Measurements from ENCODE around the gene ATRNL1. TPM values are rescaled to one million over a fixed set of nuclear protein-coding genes. Genes with fewer than 3 reads are reported as not detected.
"Not testable (repeated sequence)": the region's sequence is repeated elsewhere in the genome, so short reads cannot be mapped to it uniquely, and the experiment has no call there.

Gene ATRNL1
- total RNA-seq, 2 experiments from 2014 or later = 0.17 to 0.19 TPM

DNA sequence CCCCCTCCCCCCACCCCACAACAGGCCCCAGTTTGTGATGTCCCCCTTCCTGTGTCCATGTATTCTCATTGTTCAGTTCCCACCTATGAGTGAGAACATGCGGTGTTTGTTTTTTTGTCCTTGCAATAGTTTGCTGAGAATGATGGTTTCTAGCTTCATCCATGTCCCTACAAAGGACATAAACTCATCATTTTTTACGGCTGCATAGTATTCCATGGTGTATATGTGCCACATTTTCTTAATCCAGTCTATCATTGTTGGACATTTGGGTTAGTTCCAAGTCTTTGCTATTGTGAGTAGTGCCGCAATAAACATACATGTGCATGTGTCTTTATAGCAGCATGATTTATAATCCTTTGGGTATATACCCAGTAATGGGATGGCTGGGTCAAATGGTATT is 312.7 kb downstream of the ATRNL1 start:
- POLR2A ChIA-PET, CTCF ChIA-PET: not testable (repeated sequence)

DNA sequence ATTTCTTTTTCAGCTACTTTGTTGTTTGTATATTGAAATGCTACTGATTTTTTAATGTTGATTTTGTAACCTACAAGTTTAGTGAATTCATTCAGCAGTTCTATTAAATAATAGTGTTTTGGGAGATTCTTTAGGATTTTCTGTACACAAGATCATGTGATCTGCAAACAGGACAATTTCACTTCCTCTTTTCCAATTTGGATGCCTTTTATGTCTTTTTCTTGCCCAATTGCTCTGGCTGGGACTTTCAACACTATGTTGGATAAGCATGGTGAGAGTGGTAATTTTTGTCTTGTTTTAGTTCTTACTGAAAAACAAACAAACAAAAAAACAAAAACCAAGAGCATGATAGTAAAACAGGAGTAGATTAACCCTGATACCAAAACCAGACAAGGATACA is 316.2 kb downstream of the ATRNL1 start:
- ChIA-PET POLR2A (no interaction called here), CTCF (no interaction called here)

DNA sequence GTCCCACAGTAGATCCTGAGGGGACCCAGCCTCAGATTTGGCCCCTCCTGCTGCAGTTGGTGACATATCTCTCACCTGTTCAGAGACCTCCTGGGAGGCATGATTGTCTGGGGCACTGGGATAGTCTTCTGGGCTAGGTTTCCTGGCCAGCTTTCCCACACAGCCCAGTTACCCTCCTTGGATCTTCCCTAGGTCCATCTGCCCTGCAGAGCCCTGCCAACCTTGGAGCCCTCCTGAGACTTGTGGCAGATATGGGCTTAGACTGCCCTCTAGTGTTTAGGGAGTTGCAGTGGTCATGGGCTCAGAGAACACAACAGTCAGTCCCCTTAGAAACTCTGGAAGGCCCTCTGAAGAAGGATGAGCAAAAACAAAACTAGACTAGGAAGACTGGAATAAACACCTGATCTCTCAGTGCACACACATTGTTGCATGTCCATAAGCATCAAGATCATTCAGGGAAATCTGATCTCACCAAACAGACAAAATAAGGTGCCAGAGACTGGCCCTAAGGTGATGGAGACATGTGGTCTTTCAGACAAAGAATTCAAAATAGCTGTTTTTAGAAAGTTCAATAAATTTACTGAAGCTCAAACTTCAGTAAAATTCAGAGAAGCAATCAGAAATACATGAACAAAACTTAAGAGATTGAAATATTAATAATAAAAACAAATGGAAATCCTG is 324.6 kb downstream of the ATRNL1 start:
- ChIA-PET CTCF (no interaction called here), POLR2A (no interaction called here)

DNA sequence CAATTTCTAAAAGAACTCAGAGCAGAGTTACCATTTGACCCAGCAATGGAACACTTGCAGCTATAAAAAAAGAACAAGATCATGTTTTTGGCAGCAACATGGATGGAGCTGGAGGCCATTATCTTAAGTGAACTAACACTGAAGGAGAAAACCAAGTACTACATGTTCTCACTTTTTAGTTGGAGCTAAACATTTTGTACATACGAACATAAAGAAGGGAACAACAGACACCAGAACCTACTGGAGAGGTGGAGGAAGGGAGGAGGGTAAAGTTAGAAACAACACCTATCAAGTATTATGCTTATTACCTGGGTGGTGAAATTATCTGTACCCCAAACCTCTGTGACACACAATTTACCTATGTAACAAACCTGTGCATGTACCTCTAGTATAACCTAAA is 329.5 kb downstream of the ATRNL1 start:
- ChIA-PET CTCF (no interaction called here), POLR2A (no interaction called here)

DNA sequence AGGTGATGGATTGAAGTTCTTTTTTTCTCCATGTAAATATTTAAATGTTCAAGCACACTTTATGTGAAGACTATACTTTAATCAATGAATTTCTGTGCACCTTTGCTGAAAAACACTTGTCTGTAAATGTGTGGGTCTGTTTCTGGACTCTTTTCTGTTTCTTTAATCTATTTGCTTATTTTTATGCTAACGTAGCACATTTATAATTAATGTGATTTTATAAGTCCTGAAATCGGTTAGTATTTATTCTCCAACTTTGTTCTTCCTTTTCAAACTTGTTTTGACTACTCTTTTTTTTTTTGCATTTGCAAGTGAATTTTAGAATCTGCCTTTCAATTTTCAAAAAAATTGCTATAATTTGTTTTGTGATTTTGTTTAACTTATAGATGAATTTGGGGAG is 334.4 kb downstream of the ATRNL1 start:
- CTCF ChIA-PET = no interaction called here
- POLR2A ChIA-PET = no interaction called here

DNA sequence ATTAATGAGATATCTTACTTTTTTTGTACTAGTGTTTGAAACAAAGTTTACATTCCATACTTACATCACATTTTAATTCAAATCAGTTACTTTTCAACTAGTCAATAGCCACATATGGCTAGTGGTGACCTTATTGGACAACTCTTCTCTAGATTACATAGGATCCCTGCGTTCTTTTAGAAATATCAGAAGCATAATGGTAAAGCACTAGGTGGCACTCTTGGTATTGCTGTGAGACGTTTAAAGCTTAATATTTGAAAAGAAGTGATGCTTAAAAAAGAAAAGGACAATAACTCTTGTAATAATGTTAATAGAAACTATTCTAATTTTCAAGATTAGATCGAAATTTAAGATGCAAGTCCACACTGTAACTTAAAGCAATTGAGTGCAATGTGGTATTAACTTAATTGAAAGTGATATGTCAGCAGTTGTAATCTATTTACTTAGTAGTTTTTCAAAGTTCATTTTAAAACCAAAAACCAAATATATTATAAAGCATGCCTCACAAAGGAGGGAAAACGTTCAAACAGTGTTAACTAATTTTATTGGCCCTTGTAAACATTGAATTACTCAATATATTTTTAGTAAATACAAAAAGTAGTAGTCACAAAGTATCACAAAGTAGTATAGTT is 339.1 kb downstream of the ATRNL1 start:
- POLR2A ChIA-PET = no interaction called here
- CTCF ChIA-PET = no interaction called here

DNA sequence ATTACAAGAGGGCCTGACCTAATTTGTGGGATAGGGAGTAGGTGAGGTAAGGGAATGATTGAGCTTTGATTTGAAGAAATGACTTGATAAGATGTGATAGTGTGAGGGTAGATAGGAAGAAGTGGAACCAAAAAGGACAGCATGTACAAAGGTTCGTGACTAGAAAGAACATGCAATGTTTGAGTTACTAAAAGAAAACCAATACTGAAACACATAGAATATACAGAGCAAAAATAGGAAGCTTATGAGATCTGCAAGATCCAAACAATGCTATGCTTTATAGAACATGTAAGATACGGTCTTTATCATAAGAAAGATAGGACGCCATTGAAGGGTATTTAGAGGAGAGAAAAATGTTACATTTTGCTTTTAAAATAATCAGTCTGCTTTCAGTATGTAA is 343.8 kb downstream of the ATRNL1 start:
- ChIA-PET CTCF (no interaction called here), POLR2A (no interaction called here)

DNA sequence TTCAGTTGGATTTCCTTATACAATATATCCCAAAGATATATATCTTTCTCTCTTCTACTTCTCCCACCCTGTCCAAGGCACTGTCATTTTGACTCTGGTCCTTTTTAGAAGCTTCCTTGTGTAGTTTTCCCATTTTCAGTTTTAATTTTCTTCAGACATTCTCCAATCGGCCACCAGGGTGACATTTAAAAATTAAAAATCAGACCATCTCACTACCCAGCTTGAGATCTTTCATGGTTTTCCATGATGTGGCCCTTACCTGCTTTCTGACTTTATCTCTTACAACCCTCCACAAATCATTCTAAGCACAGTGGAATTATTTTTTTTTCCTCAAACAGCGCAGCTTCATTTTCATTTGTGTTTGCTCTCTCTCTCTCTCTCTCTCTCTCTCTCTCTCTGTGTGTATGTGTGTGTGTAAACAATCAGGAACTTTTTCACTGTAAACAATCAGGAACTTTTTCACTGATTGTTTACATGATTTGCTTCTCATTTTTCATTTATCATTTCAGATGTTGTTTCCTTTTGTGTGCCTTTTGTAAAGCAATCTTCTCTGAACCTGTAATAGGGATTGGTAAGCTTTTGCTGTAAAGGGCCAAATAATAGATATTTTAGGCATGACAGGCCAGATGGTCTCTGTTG is 348.9 kb downstream of the ATRNL1 start:
- CTCF ChIA-PET = interaction anchor here (0.6 kb wide), 1 partner anchor 671 kb away, joined by 3 read pairs; no protein-coding TSS in a partner anchor
- POLR2A ChIA-PET = no interaction called here

DNA sequence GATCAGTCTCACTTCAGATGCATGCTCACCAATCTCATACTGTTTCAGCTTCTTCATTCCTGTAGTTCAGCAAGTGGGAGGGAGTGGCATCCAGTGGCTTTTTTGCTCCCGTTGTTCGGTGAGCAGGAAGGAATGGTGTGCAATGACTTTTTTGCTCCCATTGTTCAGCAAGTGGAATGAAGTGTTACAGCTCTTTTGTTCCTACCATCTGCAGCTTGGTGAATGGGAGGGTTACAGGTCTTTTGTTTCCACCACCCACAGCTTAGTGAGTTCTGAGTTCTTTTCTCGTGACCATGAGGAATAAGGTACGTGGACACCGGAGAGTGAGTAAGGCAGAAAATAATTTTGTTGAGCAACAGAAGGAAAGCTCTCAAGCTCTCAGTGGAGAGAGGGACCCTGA is 363.6 kb downstream of the ATRNL1 start:
- CTCF ChIA-PET = no interaction called here
- POLR2A ChIA-PET = no interaction called here

DNA sequence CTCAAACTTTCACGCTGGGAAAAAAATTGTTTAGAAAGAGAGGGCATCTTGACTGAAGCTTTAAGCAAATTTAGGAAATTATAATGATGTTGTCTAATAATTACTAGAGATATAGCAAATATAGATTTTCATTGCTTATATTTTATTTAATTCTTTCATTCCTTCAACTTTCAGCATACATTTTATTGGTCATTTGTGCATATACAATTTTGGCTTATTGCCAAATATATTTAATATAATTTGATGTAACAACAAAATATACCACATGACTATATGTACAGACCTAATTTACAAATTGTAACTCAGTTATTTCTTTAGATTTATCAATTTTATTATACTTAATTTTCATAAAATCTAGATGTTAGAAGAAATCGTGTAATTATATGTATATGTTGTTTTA is 390.1 kb downstream of the ATRNL1 start:
- ChIA-PET POLR2A (no interaction called here), CTCF (no interaction called here)

DNA sequence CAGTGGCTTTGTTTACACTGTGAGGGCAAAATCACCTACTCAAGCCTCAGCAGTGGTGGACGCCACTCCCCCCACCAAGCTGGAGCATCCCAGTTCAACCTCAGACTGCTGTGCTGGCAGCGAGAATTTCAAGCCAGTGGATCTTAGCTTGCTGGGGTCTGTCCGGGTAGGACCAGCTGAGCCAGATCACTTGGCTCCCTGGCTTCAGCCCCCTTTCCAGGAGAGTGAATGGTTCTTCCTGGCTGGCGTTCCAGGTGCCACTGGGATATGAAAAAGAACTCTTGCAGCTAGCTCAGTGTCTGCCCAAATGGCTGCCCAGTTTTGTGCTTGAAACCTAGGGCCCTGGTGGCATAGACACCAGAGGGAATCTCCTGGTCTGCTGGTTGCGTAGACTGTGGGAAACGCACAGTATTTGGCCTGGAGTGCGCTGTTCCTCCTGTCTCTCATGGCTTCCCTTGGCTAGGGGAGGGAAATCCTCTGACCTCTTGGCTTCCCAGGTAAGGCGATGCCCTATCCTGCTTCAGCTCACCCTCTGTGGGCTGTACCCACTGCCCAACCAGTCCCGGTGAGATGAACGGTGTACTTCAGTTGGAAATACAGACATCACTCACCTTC is 398.5 kb downstream of the ATRNL1 start:
- POLR2A ChIA-PET = no interaction called here
- CTCF ChIA-PET = no interaction called here

DNA sequence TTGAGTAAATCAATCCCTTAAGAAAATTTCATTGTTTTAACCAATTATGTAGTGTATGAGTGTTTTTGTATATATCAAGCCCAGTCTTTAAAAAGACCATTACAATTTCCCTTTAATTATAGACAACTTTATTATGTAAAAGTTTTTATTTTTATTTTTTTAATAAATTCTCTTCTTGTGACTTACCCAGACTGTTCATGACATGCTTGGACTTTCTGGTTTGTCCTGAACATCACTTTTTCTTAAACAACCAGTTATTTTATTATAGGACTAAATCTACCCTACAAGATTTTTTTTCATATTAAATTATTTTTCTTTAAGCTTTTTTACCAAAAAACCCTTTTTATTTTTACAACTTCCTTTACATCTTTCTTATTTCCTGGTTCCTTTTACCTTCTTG is 410.4 kb downstream of the ATRNL1 start:
- CTCF ChIA-PET = no interaction called here
- POLR2A ChIA-PET = no interaction called here

DNA sequence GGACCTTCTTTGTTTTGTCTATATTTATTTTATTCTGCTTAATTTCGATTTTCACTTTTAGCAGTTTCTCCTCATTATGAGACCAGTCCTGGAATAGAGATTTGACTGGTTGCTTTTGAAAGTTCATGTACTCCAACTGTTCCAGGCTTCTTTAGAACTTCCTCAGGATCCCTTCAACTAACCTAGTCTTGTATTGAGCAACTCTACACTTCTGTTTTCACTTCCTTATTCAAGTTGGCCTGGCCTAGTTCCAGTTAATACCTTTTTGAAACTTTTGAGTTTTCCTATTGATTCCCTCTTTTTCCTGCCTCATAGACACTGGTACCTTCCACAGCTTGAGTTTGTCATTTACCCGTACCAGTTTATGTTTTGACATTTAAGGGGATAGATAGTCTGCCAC is 421.7 kb downstream of the ATRNL1 start:
- CTCF ChIA-PET = no interaction called here
- POLR2A ChIA-PET = no interaction called here

DNA sequence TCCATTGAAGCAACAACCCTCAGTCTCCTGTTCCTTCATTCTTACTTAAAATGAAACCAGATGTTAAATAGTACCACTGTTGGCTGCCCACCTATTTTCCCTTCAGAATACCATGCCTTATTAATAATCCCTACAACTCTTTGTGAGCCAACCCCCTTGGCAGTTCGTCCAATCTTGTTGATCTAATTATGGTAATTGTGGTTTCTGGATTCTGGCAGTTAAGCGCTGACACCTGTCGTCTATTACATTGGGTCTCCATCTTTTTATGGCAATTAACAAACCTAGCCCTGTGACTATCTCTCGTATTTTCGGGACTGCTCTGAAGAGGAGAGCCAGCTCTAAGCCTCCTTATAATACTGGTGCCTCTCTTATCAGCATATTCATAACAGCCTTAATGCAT is 432.0 kb downstream of the ATRNL1 start:
- ChIA-PET CTCF (no interaction called here), POLR2A (no interaction called here)

DNA sequence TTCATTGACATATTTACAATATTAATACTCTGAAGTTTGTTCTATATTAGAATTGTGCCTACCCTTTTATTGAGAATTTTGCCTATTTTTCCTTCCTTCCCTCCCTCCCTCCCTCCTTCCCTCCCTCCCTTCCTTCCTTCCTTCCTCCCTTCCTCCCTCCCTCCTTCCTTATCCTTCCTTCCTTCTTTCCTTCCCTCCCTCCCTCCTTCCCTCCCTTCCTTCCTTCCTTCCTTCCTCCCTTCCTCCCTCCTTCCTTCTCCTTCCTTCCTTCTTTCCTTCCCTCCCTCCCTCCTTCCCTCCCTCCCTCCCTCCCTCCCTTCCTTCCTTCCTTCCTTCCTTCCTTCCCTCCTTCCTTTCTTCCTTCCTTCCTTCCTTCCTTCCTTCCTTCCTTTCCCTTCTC is 434.5 kb downstream of the ATRNL1 start:
- POLR2A ChIA-PET, CTCF ChIA-PET: not testable (repeated sequence)

DNA sequence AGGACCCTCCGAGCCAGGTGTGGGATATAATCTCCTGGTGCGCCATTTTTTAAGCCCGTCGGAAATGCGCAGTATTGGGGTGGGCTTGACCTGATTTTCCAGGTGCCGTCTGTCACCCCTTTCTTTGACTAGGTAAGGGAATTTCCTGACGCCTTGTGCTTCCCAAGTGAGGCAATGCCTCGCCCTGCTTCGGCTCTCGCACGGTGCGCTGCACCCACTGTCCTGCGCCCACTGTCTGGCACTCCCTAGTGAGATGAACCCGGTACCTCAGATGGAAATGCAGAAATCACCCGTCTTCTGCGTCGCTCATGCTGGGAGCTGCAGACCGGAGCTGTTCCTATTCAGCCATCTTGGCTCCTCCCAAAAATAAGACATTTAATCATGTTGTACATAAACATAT is 443.2 kb downstream of the ATRNL1 start:
- POLR2A ChIA-PET, CTCF ChIA-PET: not testable (repeated sequence)

DNA sequence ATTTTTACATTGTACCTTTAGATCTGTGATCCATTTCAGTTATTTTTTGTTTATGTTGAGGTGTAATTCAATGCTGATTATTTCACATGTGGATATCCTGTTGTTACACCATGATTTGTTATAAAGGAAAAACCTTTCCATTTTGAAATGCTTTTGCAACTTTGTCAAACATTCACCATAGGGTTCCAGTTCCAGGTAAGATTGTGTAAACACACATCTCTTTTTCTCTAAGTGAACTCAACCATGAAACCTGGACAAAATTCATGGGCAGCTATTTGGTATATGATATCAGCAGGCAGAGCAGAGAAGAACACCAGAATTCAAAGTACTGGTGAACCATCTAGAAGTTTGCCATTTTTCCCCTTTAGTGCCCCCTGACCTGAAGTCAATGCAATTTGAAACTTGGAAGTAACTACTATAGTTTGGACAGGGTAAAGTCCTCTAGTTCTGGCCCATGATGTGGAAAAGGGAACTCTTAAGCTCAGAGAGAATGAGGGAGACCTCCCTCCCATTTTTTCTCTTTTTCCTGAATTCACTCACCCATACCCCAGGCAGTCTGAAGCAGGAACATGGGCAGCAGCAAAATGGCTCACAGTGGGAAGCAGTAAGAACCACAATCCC is 446.1 kb downstream of the ATRNL1 start:
- ChIA-PET POLR2A (no interaction called here), CTCF (no interaction called here)

DNA sequence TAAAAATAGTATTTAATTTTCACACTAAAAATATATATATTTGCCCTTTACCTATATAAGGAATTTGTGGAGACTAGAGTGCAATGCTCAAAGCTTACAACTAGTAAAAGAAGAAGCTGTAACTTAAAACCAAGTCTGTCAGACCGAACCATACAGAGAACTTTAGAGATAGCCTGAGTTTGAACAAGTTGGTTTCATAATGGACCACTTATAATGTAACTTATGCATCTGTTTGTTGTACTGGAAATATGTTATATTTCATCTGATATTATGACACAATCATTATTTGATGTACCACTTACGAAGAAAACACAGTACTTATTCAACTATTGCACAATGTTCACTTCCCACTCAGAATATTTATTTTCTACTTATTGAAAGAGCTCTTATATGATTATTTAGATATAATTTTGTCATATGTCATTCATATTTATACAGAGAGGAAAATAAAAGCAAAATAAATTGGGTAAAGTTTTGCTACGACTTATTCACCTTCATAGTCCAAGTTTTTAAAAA is 462.8 kb downstream of the ATRNL1 start:
- ChIA-PET CTCF (no interaction called here), POLR2A (no interaction called here)

DNA sequence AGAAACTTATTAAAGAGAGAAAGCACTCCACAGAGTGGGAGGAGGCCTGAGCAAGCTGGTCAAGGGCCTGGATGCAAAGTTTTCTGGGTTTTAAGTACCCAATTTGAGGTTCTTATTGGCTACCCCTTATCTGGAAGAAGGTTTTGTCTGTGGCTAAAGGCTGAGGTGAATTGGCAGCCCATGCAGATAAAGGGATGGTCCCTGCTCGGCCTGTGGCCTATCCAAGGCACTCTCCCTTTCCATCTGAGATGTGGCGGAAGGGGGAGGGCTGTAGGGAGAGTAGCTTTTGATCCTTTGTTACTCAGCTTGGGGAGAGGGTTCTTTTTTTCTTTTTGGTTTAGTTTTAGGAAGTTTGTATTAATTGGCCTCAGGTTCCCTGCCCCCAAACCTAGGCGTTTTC is 465.1 kb downstream of the ATRNL1 start:
- ChIA-PET POLR2A (no interaction called here), CTCF (no interaction called here)

DNA sequence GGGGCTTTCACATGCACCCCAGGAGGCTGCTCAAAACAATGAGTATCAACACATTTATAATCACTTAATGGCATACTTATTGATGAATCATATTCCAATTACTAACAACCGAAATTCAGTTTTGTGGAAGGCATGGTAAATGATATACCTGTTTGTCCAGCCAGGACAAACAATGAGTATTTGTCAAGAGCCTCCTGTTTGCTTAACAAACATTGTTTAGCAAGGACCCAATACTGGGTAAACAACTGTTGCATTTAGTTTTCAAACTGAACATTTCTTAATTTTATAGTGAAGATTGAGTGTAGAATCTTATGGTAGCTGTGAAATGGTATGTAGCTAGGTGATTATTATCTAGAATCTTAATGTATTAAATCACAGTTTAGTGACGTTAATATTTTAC is 473.7 kb downstream of the ATRNL1 start:
- POLR2A ChIA-PET = no interaction called here
- CTCF ChIA-PET = no interaction called here

All from activated CD8-positive, alpha-beta memory T cell treated with anti-CD3 and anti-CD28 coated beads for 36 hours (primary cell).